OCI-LY1 (cell line): ENCODE measurements around the gene YJU2.

Source experiments
- H2AFZ ChIP-seq: fragments of 200-600 bp; sonication (generic), shearing (Covaris generic); 2 replicates; pipeline ENCODE4 v1.6.0; 2014; ENCODE audit warnings: antibody characterized with exemption, mild to moderate bottlenecking, low read length
- H3F3A ChIP-seq: fragments of 200-600 bp; sonication (generic), shearing (Covaris generic); 2 replicates; pipeline ENCODE4 v1.6.0; 2014; ENCODE audit warnings: mild to moderate bottlenecking, antibody characterized with exemption, low read length, moderate library complexity; ENCODE audit not compliant: insufficient read depth
- H3K27ac ChIP-seq: fragments of 200-600 bp; sonication (generic); 2 replicates; pipeline ENCODE4 v1.5.1; 2014; ENCODE audit warnings: low read length, mixed run types, mild to moderate bottlenecking, low read depth; ENCODE audit not compliant: poor library complexity, severe bottlenecking
- H3K27me3 ChIP-seq: fragments of 200-600 bp; sonication (generic); 2 replicates; pipeline ENCODE4 v1.6.0; 2014; ENCODE audit warnings: antibody characterized with exemption, mild to moderate bottlenecking, low read length, moderate library complexity; ENCODE audit not compliant: insufficient read depth
- H3K36me3 ChIP-seq: fragments of 200-600 bp; sonication (generic); 2 replicates; pipeline ENCODE4 v1.6.1; 2014; ENCODE audit warnings: mild to moderate bottlenecking, antibody characterized with exemption, low read length, moderate library complexity, mixed read lengths; ENCODE audit not compliant: insufficient read depth
- H3K4me1 ChIP-seq: fragments of 200-600 bp; sonication (generic); 2 replicates; pipeline ENCODE4 v1.5.1; 2014; ENCODE audit warnings: mild to moderate bottlenecking, low read length, moderate library complexity; ENCODE audit not compliant: insufficient read depth, severe bottlenecking
- H3K4me2 ChIP-seq: fragments of 200-600 bp; sonication (generic), shearing (Covaris generic); 2 replicates; pipeline ENCODE4 v1.6.1; 2014; ENCODE audit warnings: low read length
- H3K4me3 ChIP-seq: fragments of 200-600 bp; sonication (generic); 2 replicates; pipeline ENCODE4 v1.5.1; 2014; ENCODE audit warnings: low read length, low read depth, mild to moderate bottlenecking, mixed read lengths; ENCODE audit not compliant: poor library complexity, severe bottlenecking
- H3K79me2 ChIP-seq: fragments of 200-600 bp; shearing (Covaris generic); 2 replicates; pipeline ENCODE4 v1.6.1; 2016; ENCODE audit warnings: mixed run types, low read length, mixed read lengths; ENCODE audit not compliant: insufficient read depth
- H3K9ac ChIP-seq: fragments of 200-600 bp; sonication (generic), shearing (Covaris generic); 2 replicates; pipeline ENCODE4 v1.6.1; 2014; ENCODE audit warnings: mild to moderate bottlenecking, low read length, mixed read lengths
- H3K9me2 ChIP-seq: fragments of 200-600 bp; sonication (generic), shearing (Covaris generic); 2 replicates; pipeline ENCODE4 v1.6.1; 2014; ENCODE audit warnings: low read depth, mild to moderate bottlenecking, low read length, mixed read lengths
- H3K9me3 ChIP-seq: fragments of 200-600 bp; shearing (Covaris generic); 2 replicates; pipeline ENCODE4 v1.6.1; 2014; ENCODE audit warnings: low read length, mixed read lengths
- H4K20me1 ChIP-seq: fragments of 200-600 bp; sonication (generic), shearing (Covaris generic); 2 replicates; pipeline ENCODE4 v1.6.0; 2016; ENCODE audit warnings: mild to moderate bottlenecking, low read length; ENCODE audit not compliant: insufficient read depth
- CTCF ChIP-seq: fragments of 200-600 bp; sonication (generic), shearing (Covaris generic); IDR thresholded peaks from 2 replicates; pipeline ENCODE4 v1.5.1; 2017; ENCODE audit warnings: mild to moderate bottlenecking, antibody characterized with exemption, low read length, moderate library complexity, mixed read lengths
- EZH2 ChIP-seq: fragments of 200-600 bp; sonication (generic), shearing (Covaris generic); IDR thresholded peaks from 2 replicates; pipeline ENCODE4 v1.8.0; 2017; ENCODE audit warnings: borderline replicate concordance, mixed run types, mild to moderate bottlenecking, antibody characterized with exemption, low read length, moderate library complexity, mixed read lengths

Gene YJU2

GRCh38 chr19:4260613-4261191 is 13.8 kb downstream of the YJU2 start:
- no peaks in the 10 kb centered on the region for H3K79me2 ChIP-seq
- TF ChIP-seq EZH2 = no peak
- TF ChIP-seq CTCF = no peak
- no peaks in the 10 kb centered on the region for H3F3A ChIP-seq
- no peak overlapping the region for H3K9ac ChIP-seq
- no peak overlapping the region for H3K4me3 ChIP-seq
- no peak overlapping the region for H2AFZ ChIP-seq
- no peaks in the 10 kb centered on the region for H4K20me1 ChIP-seq
- H3K27me3 ChIP-seq = no peaks in the 10 kb centered on the region
- no peak overlapping the region for H3K4me2 ChIP-seq
- H3K4me1 ChIP-seq = no peaks in the 10 kb centered on the region
- H3K9me3 ChIP-seq = no peaks in the 10 kb centered on the region
- H3K27ac ChIP-seq = no peak overlapping the region
- no peaks in the 10 kb centered on the region for H3K9me2 ChIP-seq
- peaks cover 52% of the 10 kb centered on the region for H3K36me3 ChIP-seq

- Histone ChIP-seq H3K27me3 (no peaks in the 10 kb centered on the region), H3K9me2 (no peaks in the 10 kb centered on the region), H3K4me1 (no peaks in the 10 kb centered on the region), H3K4me2 (no peak overlapping the region), H3F3A (no peaks in the 10 kb centered on the region), H3K9ac (no peak overlapping the region), H3K27ac (no peak overlapping the region), H3K4me3 (no peak overlapping the region), H4K20me1 (no peaks in the 10 kb centered on the region), H3K79me2 (no peaks in the 10 kb centered on the region), H3K36me3 (peaks cover 42% of the 10 kb centered on the region), H2AFZ (no peak overlapping the region), H3K9me3 (no peaks in the 10 kb centered on the region)
- TF ChIP-seq CTCF (no peak), EZH2 (no peak)
These were observed 17.9 kb downstream of the YJU2 start for GRCh38 chr19:4264812-4265211.

GRCh38 chr19:4266253-4267000 is 19.5 kb downstream of the YJU2 start:
- TF ChIP-seq CTCF (no peak), EZH2 (no peak)
- Histone ChIP-seq H3K4me3 (no peak overlapping the region), H3K9me2 (no peaks in the 10 kb centered on the region), H3K9ac (no peak overlapping the region), H4K20me1 (no peaks in the 10 kb centered on the region), H3K79me2 (no peaks in the 10 kb centered on the region), H3F3A (no peaks in the 10 kb centered on the region), H3K4me2 (no peak overlapping the region), H3K4me1 (no peaks in the 10 kb centered on the region), H3K9me3 (no peaks in the 10 kb centered on the region), H3K27ac (no peak overlapping the region), H3K36me3 (peaks cover 41% of the 10 kb centered on the region), H2AFZ (no peak overlapping the region), H3K27me3 (no peaks in the 10 kb centered on the region)
